ENCODE results near the gene GEMIN5. TPM values are rescaled to one million over a fixed set of nuclear protein-coding genes. Genes with fewer than 3 reads are reported as not detected.

Gene GEMIN5
- total RNA-seq, 1 experiment from 2014 or later, result 35.8 TPM

DNA sequence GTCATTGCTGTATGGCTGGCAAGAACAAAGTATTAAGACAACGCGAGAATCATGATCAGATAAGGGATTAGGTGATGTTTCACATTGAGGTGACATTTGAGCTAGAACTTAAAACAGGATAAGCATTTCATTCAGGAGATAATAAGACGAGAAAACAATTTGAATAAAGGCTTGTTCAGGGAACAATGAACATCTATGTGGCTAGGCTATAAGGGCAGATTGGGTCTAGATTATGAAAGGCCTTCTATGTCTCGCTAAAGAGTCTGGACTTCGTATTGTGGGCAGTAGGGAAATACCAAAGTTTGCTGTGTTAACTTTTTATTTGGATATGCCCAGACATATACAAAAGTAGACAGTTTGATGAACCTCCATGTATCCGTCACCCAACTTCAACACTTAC lies 9.8 kb upstream of the GEMIN5 start:
- Mint-ChIP-seq H3K36me3 (ENCODE audit: insufficient read depth in 1 of 3, low read depth in 3 of 3) (peaks cover 0 to 10% (median 2%) of the 10 kb centered on the region in 3 experiments; a peak in 3 of 7 replicates), H3K27me3 (ENCODE audit: low read depth) (no peaks in the 10 kb centered on the region), H3K9me3 (no peaks in the 10 kb centered on the region), H3K4me3 (no peak overlapping the region), H3K4me1 (no peaks in the 10 kb centered on the region), H3K27ac (no peak overlapping the region)
- no peak overlapping the region for H3K27ac ChIP-seq (ENCODE audit: insufficient read length, low read depth, low read length)
- no peak overlapping the region for H3K4me2 ChIP-seq (ENCODE audit: insufficient read depth, insufficient read length, low read length)
- no peaks in the 10 kb centered on the region for H3K9me3 ChIP-seq (ENCODE audit: control insufficient read depth, low read depth, low read length)
- no peak overlapping the region for H3K14ac ChIP-seq (ENCODE audit: insufficient read depth, low read length)
- no CpG with 5 or more reads among the region's 6 CpGs for WGBS (ENCODE audit: extremely low coverage, insufficient read length, low lambda C conversion rate)
- H3K9ac ChIP-seq (ENCODE audit: extremely low read depth, insufficient read length, low read length), result no peak overlapping the region
- H4K5ac ChIP-seq (ENCODE audit: insufficient read length, low read depth, low read length), result no peak overlapping the region
- H4K8ac ChIP-seq (replicated peaks; ENCODE audit: insufficient read length, low read depth, low read length), result no peak overlapping the region
- no peak overlapping the region for H2BK5ac ChIP-seq (ENCODE audit: insufficient read length, low read length)
- H4K91ac ChIP-seq (ENCODE audit: insufficient read length, low read depth, low read length), result no peak overlapping the region
- H3K23ac ChIP-seq (ENCODE audit: insufficient read length, low read depth, low read length), result no peak overlapping the region
- H3K23me2 ChIP-seq (ENCODE audit: insufficient read length, low read depth, low read length, poor library complexity, severe bottlenecking), result no peaks in the 10 kb centered on the region
- no peak overlapping the region for H3K56ac ChIP-seq (ENCODE audit: insufficient read length, low read depth, low read length)
- no peak overlapping the region for H2BK12ac ChIP-seq (ENCODE audit: insufficient read length, low read depth, low read length)
- H3K79me2 ChIP-seq (ENCODE audit: insufficient read depth, low read length), result peaks cover 3% of the 10 kb centered on the region; the same call in 1 of the 2 replicates
- H2BK20ac ChIP-seq (ENCODE audit: low read depth, low read length, poor library complexity, severe bottlenecking), result no peak overlapping the region
- DNase-seq, result no peak
- no peak overlapping the region for H3K4ac ChIP-seq (ENCODE audit: low read depth, low read length)
- no peak overlapping the region for H2AFZ ChIP-seq (ENCODE audit: low read length)
- TF ChIP-seq, protein P1, sequence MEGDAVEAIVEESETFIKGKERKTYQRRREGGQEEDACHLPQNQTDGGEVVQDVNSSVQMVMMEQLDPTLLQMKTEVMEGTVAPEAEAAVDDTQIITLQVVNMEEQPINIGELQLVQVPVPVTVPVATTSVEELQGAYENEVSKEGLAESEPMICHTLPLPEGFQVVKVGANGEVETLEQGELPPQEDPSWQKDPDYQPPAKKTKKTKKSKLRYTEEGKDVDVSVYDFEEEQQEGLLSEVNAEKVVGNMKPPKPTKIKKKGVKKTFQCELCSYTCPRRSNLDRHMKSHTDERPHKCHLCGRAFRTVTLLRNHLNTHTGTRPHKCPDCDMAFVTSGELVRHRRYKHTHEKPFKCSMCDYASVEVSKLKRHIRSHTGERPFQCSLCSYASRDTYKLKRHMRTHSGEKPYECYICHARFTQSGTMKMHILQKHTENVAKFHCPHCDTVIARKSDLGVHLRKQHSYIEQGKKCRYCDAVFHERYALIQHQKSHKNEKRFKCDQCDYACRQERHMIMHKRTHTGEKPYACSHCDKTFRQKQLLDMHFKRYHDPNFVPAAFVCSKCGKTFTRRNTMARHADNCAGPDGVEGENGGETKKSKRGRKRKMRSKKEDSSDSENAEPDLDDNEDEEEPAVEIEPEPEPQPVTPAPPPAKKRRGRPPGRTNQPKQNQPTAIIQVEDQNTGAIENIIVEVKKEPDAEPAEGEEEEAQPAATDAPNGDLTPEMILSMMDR (conservative IDR thresholded peaks at IDR 0.05), result no peak
- no peak overlapping the region for H2BK15ac ChIP-seq (ENCODE audit: low read depth, low read length)
- no peak overlapping the region for H2AK5ac ChIP-seq (ENCODE audit: insufficient read length, low read length)
- H4K20me1 ChIP-seq (ENCODE audit: control insufficient read depth, insufficient read depth, insufficient read length), result no peaks in the 10 kb centered on the region
- no peak overlapping the region for H3T11ph ChIP-seq (ENCODE audit: low read length)
- H3K18ac ChIP-seq (ENCODE audit: insufficient read length, low read depth, low read length), result no peak overlapping the region
- H3K4me1 ChIP-seq (ENCODE audit: insufficient read depth, low read length), result no peaks in the 10 kb centered on the region
- no peaks in the 10 kb centered on the region for H3K27me3 ChIP-seq (ENCODE audit: insufficient read depth, low read length)
- H3K79me1 ChIP-seq (ENCODE audit: insufficient read depth, low read depth, low read length, poor library complexity, severe bottlenecking), result no peaks in the 10 kb centered on the region
- H2BK120ac ChIP-seq (ENCODE audit: low read depth, low read length, poor library complexity, severe bottlenecking), result no peak overlapping the region
